ENCODE results near the gene LCN10. TPM values are rescaled to one million over a fixed set of nuclear protein-coding genes. Genes with fewer than 3 reads are reported as not detected.

LCN10 gene
- total RNA-seq, 6 donors from 2014 or later: 0.39 to 17.8 (median 2.2) TPM

GRCh38 chr9:136728548-136729123, 14.1 kb downstream of the LCN10 start:
- no peak for TF ChIP-seq POLR2AphosphoS5 (IDR thresholded peaks at IDR 0.05)
- TF ChIP-seq CTCF (IDR thresholded peaks at IDR 0.05): no peak
- TF ChIP-seq POLR2A (IDR thresholded peaks at IDR 0.05): no peak
- TF ChIP-seq EP300 (IDR thresholded peaks at IDR 0.05): no peak
- peak in 1 of 2 donors; percentile 89 for DNase-seq
- 10% methylated on average over 22 of the region's 53 CpGs; no CpG with 5 or more reads in 1 of the 2 donors for WGBS, 2 donors
- Histone ChIP-seq H3K27me3 (no peaks in the 10 kb centered on the region), H3K9me3 (no peaks in the 10 kb centered on the region), H3K27ac (peak overlapping the region in 3 of 4 donors; percentile 65 to 89 (median 83)), H3K4me1 (peaks cover 32 to 50% (median 39%) of the 10 kb centered on the region in 4 donors), H3K4me3 (peak overlapping the region; percentile 59 to 97 (median 78)), H3K36me3 (peaks cover 23 to 30% (median 26%) of the 10 kb centered on the region in 4 donors)
- ATAC-seq (ENCODE audit: low FRiP score in 2 of 2): peak; percentile 1 to 59

GRCh38 chr9:136728080-136728547, 14.6 kb downstream of the LCN10 start:
- ATAC-seq (ENCODE audit: low FRiP score in 2 of 2) (peak; percentile 90 to 96), DNase-seq (peak; percentile 87 to 99)
- WGBS, 2 donors: 0 to 4% methylated on average over 8 to 11 of the region's 66 CpGs
- Histone ChIP-seq H3K27me3 (no peaks in the 10 kb centered on the region), H3K9me3 (no peaks in the 10 kb centered on the region), H3K36me3 (peaks cover 27 to 35% (median 31%) of the 10 kb centered on the region in 4 donors), H3K4me1 (peaks cover 32 to 54% (median 40%) of the 10 kb centered on the region in 4 donors), H3K4me3 (peak overlapping the region; percentile 59 to 97 (median 78)), H3K27ac (peak overlapping the region; percentile 65 to 89 (median 80))
- TF ChIP-seq CTCF (IDR thresholded peaks at IDR 0.05) (peak; percentile 91 to 99 (median 99)), EP300 (IDR thresholded peaks at IDR 0.05) (peak in 1 of 4 donors; percentile 85), POLR2AphosphoS5 (IDR thresholded peaks at IDR 0.05) (peak; percentile 99 to 100), POLR2A (IDR thresholded peaks at IDR 0.05) (peak; percentile 95 to 100 (median 98))

- peak overlapping the region; percentile 59 to 97 (median 78) for H3K4me3 ChIP-seq
- peaks cover 40 to 68% (median 47%) of the 10 kb centered on the region in 4 donors for H3K4me1 ChIP-seq
- H3K27ac ChIP-seq: peak overlapping the region in 2 of 4 donors; percentile 55 to 89
- no peaks in the 10 kb centered on the region for H3K27me3 ChIP-seq
- no peak for ATAC-seq (ENCODE audit: low FRiP score in 2 of 2)
- peaks cover 27 to 49% (median 45%) of the 10 kb centered on the region in 4 donors for H3K36me3 ChIP-seq
- H3K9me3 ChIP-seq: no peaks in the 10 kb centered on the region
- peak in 5 of 6 experiments; percentile 30 to 53 (median 49) for TF ChIP-seq CTCF (IDR thresholded peaks at IDR 0.05)
- no peak for TF ChIP-seq POLR2A (IDR thresholded peaks at IDR 0.05)
- no peak for DNase-seq
- WGBS, 2 donors: 13 to 15% methylated on average over 13 to 18 of the region's 18 CpGs
Observed at GRCh38 chr9:136726631-136727191, 16.0 kb downstream of the LCN10 start.

- Histone ChIP-seq H3K27ac (peak overlapping the region in 2 of 4 donors; percentile 55 to 89), H3K27me3 (no peaks in the 10 kb centered on the region), H3K4me3 (peak overlapping the region in 3 of 4 donors; percentile 59 to 93 (median 63)), H3K9me3 (no peaks in the 10 kb centered on the region), H3K4me1 (peaks cover 44 to 72% (median 48%) of the 10 kb centered on the region in 4 donors), H3K36me3 (peaks cover 27 to 52% (median 48%) of the 10 kb centered on the region in 4 donors)
- TF ChIP-seq EP300 (IDR thresholded peaks at IDR 0.05) (no peak), CTCF (IDR thresholded peaks at IDR 0.05) (no peak), POLR2AphosphoS5 (IDR thresholded peaks at IDR 0.05) (no peak), POLR2A (IDR thresholded peaks at IDR 0.05) (no peak)
- ATAC-seq (ENCODE audit: low FRiP score in 2 of 2) (no peak), DNase-seq (no peak)
- 42 to 68% methylated on average over 14 to 16 of the region's 16 CpGs for WGBS, 2 donors
Observed at GRCh38 chr9:136726118-136726517, 16.6 kb downstream of the LCN10 start.

All from upper lobe of left lung (tissue), 6 donors.